Erythroblast (primary cell): ENCODE data around the gene PHF10.

Experiments used
- GATA1 ChIP-seq: IDR thresholded peaks from 2 replicates; pipeline ENCODE4 v1.6.1; 2011; ENCODE audit warnings: low read depth, mild to moderate bottlenecking, control low read depth, low read length, moderate library complexity
- POLR2A ChIP-seq: IDR thresholded peaks from 2 replicates; pipeline ENCODE4 v1.6.1; 2011; ENCODE audit warnings: mild to moderate bottlenecking, low read length

DNA sequence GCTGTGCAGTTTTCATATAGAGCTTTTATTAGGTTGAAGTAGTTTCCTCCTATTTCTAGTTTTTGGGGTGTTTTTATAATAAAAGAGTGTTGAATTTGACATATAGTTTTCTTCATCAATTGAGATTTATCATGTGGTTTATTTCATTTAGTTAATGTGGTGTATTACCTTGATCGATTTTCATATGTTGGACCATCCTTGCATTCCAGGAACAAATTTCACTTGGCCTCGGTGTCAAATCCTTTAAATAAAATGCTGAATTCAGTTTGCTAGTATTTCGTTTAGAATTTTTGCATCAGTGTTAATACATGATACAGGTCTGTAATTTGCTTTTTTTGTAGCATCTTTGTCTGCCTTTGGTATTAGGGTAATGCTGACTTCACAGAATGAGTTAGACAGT lies 21.1 kb upstream of the PHF10 start:
- TF ChIP-seq POLR2A (no peak), GATA1 (no peak)
